Activated CD4-positive, alpha-beta T cell treated with anti-CD3 and anti-CD28 coated beads, Interleukin-2, amount 50 U/mL, for 16 hours (primary cell): Measurements from ENCODE around the gene LHFPL2.
"Not testable (repeated sequence)": the region's sequence is repeated elsewhere in the genome, so short reads cannot be mapped to it uniquely, and the experiment has no call there.

Source experiments
- DNase-seq: peaks from one replicate; pipeline ENCODE4 v3.0.0-alpha.2; 2020

The LHFPL2 gene

GRCh38 chr5:78638973-78639669 lies 9.5 kb downstream of the LHFPL2 start:
- no peak for DNase-seq

GRCh38 chr5:78638423-78638822 lies 10.1 kb downstream of the LHFPL2 start:
- DNase-seq, result no peak

GRCh38 chr5:78637468-78637867 lies 11.1 kb downstream of the LHFPL2 start:
- DNase-seq, result no peak

- DNase-seq, result no peak
These were observed 11.9 kb downstream of the LHFPL2 start for GRCh38 chr5:78636682-78637081.

- DNase-seq, result no peak
These were observed 13.9 kb downstream of the LHFPL2 start for GRCh38 chr5:78634634-78635033.

GRCh38 chr5:78634229-78634628 lies 14.3 kb downstream of the LHFPL2 start:
- no peak for DNase-seq

- no peak for DNase-seq
These were observed 14.9 kb downstream of the LHFPL2 start for GRCh38 chr5:78633700-78634099.

- DNase-seq, result no peak
These were observed 16.1 kb downstream of the LHFPL2 start for GRCh38 chr5:78632467-78632866.

GRCh38 chr5:78631931-78632330 lies 16.6 kb downstream of the LHFPL2 start:
- no peak for DNase-seq

GRCh38 chr5:78630047-78630446 lies 18.5 kb downstream of the LHFPL2 start:
- no peak for DNase-seq

- no peak for DNase-seq
These were observed 18.9 kb downstream of the LHFPL2 start for GRCh38 chr5:78629624-78630023.

- DNase-seq, result no peak
These were observed 20.1 kb downstream of the LHFPL2 start for GRCh38 chr5:78628270-78628992.

GRCh38 chr5:78627766-78628165 lies 20.8 kb downstream of the LHFPL2 start:
- DNase-seq, result no peak

- DNase-seq, result no peak
These were observed 21.4 kb downstream of the LHFPL2 start for GRCh38 chr5:78627175-78627574.

- no peak for DNase-seq
These were observed 22.5 kb downstream of the LHFPL2 start for GRCh38 chr5:78626009-78626571.

- no peak for DNase-seq
These were observed 23.6 kb downstream of the LHFPL2 start for GRCh38 chr5:78624992-78625391.

GRCh38 chr5:78624011-78624541 lies 24.5 kb downstream of the LHFPL2 start:
- no peak for DNase-seq

GRCh38 chr5:78622302-78622971 lies 26.1 kb downstream of the LHFPL2 start:
- no peak for DNase-seq

GRCh38 chr5:78621291-78621738 lies 27.3 kb downstream of the LHFPL2 start:
- no peak for DNase-seq

GRCh38 chr5:78620119-78620518 lies 28.5 kb downstream of the LHFPL2 start:
- not testable (repeated sequence) for DNase-seq

- no peak for DNase-seq
These were observed 30.3 kb downstream of the LHFPL2 start for GRCh38 chr5:78618303-78618702.

- DNase-seq, result no peak
These were observed 32.9 kb downstream of the LHFPL2 start for GRCh38 chr5:78615697-78616096.

GRCh38 chr5:78614816-78615215 lies 33.8 kb downstream of the LHFPL2 start:
- DNase-seq, result no peak
